GM18519 (cell line): ENCODE results near the gene TAOK1.
"Not testable (repeated sequence)": the region's sequence is repeated elsewhere in the genome, so short reads cannot be mapped to it uniquely, and the experiment has no call there.

ENCODE experiments used
- ATAC-seq: cut with Tn5 transposase; IDR thresholded peaks from one replicate; pipeline ENCODE4 v1.9.1; 2021; ENCODE audit warnings: mild to moderate bottlenecking, moderate library complexity; ENCODE audit not compliant: unreplicated experiment, low FRiP score

TAOK1 gene

DNA sequence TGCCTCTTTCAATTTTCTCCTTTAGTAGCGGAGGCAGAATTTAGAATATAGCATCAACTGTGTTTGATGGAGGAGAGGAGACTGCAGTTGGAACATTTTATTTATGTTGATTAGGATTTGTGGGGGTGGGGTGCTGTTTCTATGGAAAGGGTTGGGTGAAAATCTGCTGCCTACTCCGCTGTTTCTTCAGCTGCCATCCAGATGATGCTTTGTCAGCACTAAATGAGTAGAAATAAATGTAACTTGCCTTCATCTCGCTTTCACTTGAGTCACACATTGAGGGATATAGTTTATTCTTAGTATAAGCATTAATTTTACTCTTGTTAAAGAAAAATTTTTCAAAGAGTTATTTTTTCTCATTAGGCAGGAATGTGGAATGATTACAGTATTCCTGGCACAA lies 134.5 kb downstream of the TAOK1 start:
- ATAC-seq: no peak

DNA sequence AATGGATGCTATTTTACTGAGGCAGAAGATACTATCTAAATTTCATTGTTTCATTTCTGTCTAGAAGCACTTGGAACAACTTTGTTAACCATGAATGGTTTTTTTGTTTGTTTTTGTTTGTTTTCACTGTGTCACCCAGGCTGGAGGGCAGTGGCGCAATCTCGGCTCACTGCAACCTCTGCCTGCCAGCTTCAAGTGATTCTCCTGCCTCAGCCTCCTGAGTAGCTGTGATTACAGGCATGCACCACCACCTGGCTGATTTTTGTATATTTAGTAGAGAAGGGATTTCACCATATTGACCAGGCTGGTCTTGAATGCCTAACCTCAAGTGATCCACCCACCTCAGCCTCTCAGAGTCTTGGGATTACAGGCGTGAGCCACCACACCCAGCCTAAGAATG lies 136.2 kb downstream of the TAOK1 start:
- ATAC-seq: no peak

DNA sequence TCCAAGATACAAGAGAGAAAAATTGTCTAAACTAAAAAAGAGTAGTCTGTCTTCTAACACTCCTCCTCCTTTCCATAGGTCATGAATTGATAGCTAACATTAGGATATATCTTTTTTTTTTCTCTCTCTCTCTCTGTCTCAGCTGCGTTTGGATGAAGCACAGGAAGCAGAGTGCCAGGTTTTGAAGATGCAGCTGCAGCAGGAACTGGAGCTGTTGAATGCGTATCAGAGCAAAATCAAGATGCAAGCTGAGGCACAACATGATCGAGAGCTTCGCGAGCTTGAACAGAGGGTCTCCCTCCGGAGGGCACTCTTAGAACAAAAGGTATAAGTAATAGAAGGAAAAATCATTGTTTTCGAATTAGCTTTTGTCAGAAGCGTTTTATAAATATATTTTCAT lies 143.8 kb downstream of the TAOK1 start:
- ATAC-seq: no peak

DNA sequence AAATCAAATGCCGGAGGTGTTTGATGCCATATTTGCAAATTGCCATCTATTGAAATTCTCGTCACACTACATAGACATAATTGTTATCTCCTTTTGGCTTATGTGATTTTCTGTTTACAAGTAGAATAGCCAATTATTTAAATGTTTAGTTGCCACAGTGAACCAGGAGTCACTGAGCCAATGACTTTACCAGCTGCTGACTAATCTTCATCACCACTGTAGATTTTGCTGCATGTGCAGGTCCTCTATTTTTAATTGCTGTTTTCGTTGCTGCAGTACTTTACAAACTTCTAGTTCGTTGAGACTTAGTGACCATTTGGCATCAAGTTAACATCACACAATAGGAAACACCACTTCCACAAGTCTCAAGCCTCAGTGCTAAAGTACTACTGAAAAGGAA lies 153.9 kb downstream of the TAOK1 start:
- no peak for ATAC-seq

DNA sequence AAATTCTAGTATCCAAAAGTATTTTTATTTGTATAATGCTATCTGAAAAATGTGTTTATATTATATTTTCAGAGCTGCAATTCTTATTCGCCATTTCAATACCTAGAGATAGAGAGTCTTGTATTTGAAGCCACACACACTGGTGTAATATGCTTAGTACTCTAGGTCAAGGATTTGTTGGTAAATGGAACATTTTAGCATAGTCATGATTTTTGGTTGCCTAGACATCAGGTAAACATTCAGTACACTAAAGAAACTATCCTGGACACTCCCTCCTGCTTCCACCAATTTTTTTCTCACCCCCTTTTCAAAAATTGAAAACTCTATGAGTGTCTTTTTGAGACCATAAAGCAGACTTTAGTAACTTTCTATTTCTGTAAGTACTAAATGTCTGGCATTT lies 155.9 kb downstream of the TAOK1 start:
- no peak for ATAC-seq

DNA sequence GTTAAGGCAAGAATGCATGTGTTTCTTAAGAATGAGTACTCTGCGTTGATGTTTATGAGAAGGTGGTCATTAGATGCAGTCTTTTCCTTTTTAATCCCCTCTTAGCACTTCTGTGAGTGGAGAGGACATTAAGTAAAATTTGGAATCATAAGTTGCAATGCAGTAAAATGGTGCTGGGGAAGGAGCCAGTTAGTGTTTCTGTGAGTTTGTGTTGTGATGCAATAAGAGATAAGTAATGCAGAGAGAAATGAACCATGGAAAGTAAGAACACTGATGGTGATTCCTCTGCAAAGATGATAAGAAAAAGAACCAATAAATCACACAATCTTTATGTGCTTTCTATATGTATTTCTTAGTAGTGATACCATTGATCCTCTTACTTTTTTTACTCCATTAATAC lies 156.7 kb downstream of the TAOK1 start:
- ATAC-seq: no peak

DNA sequence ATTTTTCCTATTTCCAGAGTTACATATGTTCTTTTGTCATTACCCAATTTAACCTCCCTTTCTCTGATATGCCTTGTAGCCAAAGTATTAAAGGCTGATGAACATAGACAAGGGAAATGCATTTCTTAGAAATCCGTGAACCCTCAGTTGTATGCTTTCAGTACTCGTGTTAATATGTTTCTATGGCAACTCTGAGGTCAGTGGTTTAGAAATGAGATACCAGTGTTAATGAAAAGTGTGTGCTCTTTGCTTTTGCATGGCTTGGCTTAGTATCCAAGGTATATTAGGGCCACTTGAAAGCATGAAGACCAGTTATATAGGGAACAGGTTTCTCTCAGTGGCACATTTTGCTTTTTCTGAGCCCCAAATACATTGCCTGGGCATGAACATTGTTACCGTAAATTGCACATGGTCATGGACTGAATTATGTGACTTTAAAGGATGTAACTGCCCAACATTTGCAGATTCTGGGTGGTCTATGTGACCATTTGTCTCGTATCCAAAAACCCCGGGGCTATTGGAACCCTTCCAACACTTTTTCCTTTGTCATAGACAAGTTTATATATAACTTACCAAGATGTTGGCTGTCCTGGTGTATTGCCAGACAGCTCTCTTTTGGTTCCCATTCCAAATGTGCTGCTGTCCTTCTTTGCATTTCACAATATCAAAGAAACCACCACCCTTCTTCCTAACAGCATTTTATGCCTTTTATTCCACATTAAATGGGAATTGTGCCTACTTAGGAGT lies 159.2 kb downstream of the TAOK1 start:
- no peak for ATAC-seq

DNA sequence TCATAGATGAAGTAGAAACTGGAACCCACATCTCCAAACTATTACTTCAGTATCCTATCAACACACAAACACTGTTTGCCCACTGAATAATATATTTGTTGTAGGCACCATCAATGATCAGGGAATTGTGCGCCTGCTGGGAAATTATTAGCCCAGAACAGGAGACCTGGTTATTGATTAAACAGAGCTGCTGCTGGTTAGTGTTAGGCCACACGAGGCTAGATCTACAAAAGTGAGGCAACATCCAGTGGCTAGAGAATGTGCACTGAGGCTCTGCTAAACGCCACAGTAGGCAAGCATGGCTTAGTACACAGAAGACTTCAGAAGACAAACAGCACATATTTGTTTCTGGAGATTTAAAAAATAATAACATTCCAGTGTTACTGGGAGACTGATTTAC lies 165.7 kb downstream of the TAOK1 start:
- ATAC-seq: no peak

DNA sequence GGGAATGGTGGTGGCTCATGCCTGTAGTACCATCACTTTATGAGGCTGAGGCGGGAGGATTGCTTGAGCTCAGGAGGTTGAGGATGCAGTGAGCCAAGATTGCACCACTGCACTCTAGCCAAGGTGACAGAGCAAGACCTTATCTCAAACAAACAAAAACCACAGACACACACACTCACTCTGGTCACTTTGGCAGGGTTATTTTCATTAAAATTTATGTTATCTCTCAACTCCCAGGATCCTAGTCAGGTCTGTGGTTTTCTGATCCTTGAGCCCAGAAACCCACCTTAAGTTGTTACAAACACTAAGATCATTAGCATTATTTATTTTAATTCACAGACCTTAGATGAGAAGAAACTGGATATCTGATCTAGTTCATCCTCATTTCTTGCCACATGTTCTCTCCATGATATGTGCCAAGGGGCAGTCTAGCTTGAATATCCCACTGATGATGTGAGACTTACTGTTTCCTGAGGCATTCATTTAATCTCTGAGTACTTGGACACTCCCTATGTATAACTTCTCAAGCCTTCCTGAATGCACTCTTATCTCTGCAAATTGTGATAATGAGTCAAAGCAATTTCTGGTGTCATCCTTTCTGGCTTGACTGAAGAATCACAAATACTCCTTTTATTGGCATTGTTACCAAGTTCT lies 167.0 kb downstream of the TAOK1 start:
- no peak for ATAC-seq

DNA sequence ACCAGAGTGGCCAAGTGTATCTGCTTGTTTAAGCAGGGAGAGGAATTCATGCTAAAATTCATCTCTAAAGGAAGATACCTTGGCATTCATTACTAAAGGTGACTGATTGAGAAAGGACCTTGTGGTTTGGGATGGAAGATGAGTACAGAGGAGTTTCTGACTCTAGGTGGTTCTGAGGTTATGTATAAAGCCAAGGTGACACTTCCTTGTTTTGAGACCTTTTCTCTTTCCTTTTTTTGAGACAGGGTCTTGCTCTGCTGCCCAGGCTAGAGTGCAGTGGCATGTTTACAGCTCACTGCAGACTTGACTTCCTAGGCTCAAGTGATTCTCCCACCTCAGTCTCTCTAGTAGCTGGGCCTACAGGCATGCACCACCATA lies 167.6 kb downstream of the TAOK1 start:
- no peak for ATAC-seq

DNA sequence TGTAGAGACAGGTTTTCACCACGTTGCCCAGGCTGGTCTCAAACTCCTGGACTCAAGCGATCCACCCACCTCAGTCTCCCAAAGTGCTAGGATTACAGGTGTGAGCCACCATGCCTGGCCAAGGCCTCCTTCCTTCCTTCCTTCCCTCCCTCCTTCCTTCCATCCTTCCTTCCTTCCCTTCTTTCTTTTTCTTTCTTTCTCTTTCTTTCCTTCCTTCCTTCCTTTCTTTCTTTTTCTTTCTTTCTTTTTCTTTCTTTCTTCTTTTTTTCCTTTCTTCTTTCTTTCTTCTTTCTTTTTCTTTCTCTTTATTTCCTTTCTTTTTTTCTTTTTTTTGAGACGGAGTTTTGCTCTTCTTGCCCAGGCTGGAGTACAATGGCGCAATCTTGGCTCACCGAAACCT lies 168.0 kb downstream of the TAOK1 start:
- not testable (repeated sequence) for ATAC-seq

DNA sequence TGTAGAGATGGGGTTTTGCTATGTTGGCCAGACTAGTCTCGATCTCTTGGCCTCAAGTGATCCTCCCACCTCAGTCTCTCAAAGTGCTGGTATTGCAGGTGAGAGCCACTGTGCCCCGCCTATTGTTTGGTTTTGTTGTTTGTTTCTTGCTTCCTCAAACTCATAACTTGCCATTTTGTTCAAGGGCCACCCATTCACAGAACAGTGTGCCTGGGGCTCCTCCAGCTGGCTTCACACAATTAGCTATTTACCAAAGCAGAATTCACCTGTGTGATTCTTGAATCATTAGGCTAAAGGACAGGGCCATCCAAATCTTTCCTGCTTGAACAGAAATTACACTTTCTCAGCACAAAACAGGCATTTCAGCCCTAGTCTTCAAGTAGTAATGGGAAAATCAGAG lies 169.5 kb downstream of the TAOK1 start:
- ATAC-seq: no peak

DNA sequence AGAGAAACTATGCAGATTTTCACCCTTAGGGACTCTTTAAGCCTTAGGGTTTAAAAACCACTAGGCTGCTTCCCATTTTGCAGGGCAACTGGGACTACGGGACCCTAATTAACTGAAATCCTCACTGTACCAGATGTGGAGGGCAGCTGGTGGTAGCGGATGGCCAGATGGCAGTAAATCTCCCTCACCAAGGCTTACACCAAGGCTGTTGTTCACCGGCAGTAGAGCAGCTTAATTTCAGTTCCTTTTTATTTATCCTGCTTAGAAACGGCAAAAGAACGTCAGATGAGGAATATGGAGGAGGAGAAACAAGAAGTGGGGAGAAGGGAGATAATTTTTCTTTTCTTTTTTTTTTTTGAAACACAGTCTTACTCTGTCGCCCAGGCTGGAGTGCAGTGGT lies 170.2 kb downstream of the TAOK1 start:
- ATAC-seq: no peak

DNA sequence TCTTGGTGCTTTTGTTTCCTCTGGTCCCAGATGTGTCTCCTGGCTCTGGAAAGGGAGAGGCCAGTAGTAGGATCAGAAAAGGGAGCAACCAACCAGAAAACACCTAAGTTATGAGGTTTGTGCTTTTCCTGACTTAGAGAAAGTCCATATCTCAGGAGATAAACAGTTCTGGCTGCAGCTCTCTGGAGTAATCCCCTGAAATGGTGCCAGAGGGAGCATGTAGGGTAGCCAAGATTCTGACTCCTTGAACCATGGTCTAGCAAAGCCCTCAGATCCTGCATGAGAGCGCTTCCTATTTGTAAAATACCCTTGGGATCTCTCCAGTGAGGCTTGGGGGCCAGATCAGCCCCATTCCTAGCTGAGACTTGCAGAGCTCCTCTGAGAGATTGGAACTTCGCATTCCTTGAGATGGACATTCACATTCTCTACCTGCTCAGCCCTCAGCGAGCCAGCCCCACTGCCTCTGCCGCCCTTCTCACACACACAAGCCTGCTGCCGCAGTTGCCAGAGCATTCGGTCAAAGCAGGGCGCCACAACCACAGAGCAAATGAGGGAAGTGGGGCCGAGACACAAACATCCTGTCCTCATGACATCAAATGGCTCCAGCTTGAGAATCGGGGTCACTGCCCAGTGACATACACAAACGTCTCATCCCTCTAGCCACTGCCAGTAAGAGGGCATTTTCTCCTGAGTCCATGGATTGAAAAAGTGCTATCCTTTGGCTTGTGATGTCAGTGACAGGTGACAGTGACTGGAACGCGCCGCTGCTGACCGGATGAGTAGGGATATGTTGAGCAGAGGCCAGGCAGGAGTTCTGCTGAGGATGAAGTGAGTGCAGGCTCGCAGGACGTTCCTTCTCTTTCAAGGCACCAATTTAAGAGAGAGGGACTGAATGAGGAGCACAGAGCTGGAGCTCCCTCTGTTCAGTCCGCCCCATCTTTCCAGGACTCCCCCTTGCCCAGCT lies 171.7 kb downstream of the TAOK1 start:
- ATAC-seq: no peak

DNA sequence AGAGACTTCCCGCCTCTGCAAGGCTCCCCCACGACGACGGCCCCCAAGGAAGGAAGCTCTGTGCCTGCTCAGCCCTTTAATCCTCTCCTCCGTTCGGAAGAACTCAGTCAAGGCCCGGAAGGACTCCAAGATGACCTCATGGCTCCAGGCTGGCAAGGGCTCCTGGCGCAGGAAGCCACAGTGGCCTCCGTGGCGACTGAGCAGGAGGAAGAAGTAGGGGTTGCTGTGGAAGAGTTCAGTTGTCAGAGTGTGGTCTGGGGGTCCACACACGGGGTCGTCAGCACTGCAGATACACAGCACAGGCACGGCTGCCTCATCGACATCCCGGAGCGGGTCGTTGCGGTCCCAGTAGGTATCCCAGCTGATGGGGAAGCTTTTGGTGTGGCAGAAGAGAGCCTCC lies 172.5 kb downstream of the TAOK1 start:
- no peak for ATAC-seq

DNA sequence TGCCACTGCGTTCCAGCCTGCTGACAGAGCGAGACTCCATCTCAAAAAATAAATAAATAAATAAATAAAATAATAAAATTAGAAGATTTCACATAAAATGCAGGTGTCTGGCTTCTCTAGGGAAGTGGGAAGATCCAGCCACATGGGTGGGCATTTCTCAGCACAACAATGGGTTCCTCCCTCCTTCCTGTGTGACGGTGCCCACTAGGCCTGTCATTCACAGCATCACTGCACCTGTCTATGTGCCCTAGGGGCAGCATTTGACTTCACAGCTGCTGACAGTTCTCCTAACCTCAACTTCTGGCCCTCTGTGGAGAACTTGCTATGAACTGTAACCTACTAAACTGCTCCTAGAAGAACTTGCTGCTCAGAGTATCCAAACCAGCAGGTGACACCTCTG lies 173.7 kb downstream of the TAOK1 start:
- no peak for ATAC-seq

DNA sequence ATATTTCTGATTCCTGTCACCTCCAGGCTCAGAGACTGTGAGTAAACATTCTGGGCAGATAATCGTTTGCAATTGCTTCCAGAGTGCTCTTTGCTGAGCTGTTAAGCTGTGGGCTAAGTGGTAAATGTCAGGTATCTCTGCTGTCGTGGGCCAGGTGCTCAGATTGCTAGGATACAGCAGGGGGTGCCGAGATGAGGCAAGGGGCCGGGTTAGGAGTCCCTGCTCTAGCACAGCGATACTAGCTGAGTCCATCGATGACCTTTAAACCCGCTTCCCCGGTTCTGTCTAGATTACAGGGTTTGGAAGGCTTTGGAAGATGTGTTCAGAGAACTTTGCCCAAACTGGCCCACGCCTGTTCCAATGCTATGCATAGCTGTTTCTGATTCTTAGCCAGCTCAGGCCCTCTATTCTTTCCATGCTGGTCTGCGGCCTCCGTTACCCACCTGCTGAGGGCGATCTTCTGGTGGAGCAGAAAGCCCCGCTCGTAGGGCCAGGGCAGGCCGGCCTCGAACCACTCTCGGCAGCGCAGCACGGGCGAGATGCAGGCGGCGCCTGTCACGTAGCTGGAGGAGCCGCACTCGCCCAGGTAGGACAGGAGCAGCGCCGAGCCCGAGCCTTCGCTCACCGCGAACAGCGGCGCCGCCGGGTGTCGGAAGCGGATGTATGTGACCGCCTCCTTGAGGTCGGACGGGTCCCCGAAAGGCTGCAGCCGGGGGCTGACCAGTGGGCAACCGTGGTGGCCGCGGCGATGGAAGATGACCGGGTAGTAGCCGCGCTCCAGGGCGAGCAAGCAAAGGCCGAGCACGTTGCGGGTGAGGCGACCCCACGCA lies 175.7 kb downstream of the TAOK1 start:
- no peak for ATAC-seq

DNA sequence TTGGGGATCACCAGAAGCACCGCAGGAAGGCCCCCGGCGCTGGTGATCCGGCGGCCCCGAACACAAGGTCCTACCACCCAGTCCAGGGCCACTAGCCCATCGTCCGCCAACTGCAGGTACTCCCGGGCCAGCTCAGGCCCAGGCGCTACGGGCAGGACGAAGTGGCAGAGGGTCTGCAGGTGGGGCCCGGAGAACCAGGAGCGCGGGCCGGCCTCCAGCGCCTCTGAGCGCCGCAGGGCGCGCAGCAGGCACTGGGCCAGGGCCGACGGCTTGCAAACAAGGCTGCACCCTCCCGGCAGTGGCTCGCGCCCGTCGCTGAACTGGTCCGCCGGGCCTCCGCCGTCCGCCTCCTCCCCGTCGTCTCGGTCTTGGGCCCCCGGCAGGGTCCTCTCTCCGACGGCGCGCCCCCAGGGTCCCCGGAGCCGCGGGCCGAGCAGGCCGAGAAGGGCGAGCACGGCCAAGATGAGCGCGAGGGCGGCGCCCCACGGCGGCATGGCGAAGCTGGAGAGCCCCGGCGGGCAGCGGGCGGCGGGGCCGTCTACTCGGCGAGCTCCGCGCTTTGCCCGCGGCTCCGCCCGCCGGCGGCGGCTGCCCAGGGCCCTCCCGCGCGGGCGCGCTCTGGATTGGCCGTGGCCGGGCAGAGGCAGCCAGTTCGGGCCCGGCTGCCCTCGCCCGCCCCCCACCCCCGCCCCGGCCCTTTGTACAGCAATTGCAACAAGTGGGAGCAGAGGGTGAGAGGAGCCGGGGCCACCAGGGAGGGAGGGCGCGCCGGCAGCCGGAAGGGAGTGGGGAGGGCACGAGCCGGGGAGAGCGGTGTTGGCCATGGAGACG lies 176.5 kb downstream of the TAOK1 start, which contains the start of gene ABHD15:
ABHD15 (minus strand) TSS at position 565 of the 831 bp plus-strand sequence; CDS start at position 494, 71 bp downstream.
- ATAC-seq: no peak

DNA sequence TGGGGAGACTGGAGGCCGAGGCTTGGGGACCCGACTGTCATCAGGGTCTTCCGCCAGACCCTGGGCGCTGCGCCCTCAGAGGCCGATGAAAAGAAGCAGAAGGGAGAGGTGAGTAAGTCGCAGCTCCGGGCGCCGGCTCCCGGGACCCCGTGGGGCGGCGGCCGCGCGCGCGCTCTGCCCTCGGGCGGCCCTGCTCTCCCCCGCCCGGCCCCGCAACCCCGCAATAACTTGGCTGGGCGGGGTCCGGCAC lies 177.1 kb downstream of the TAOK1 start:
- no peak for ATAC-seq
